K562 (cell line): ENCODE results near the gene LRP10. TPM values are rescaled to one million over a fixed set of nuclear protein-coding genes. Genes with fewer than 3 reads are reported as not detected.

Source experiments
- ATF7 ChIP-seq: fragments of 450-650 bp; IDR thresholded peaks from 2 replicates; pipeline ENCODE4 v1.7.1; 2014; ENCODE audit warnings: mild to moderate bottlenecking, moderate library complexity
- CBX5 ChIP-seq: IDR thresholded peaks from 2 replicates; pipeline ENCODE4 v1.6.1; 2014; ENCODE audit warnings: low read depth, borderline replicate concordance
- CREM ChIP-seq: IDR thresholded peaks from 2 replicates; pipeline ENCODE4 v1.6.1; 2014; ENCODE audit warnings: antibody characterized with exemption, low read depth
- CUX1 ChIP-seq: fragments of 200-800 bp; sonication (Bioruptor generic); IDR thresholded peaks from 2 replicates; pipeline ENCODE4 v1.6.1; 2016; ENCODE audit warnings: missing genetic modification characterization, missing compliant biosample characterization
- ESRRA ChIP-seq: fragments of 450-650 bp; IDR thresholded peaks from 2 replicates; pipeline ENCODE4 v1.6.1; 2014; ENCODE audit warnings: low read depth, mild to moderate bottlenecking, moderate library complexity, borderline replicate concordance
- EZH2 ChIP-seq: IDR thresholded peaks from 2 replicates; pipeline ENCODE4 v1.6.1; 2012; ENCODE audit warnings: low read depth, mild to moderate bottlenecking, inconsistent platforms, low read length, borderline replicate concordance
- GTF3C2 ChIP-seq: IDR thresholded peaks from 3 replicates; pipeline ENCODE4 v1.6.1; 2011; ENCODE audit warnings: borderline replicate concordance, mild to moderate bottlenecking, moderate library complexity; ENCODE audit not compliant: insufficient read length; ENCODE audit errors: extremely low read depth
- HNRNPUL1 ChIP-seq: fragments of 200-400 bp; formaldehyde crosslinking; IDR thresholded peaks from 2 replicates; pipeline ENCODE4 v1.6.1; 2017; ENCODE audit warnings: low read length
- MAX ChIP-seq: sonication (generic); formaldehyde crosslinking; IDR thresholded peaks from 2 replicates; pipeline ENCODE4 v1.9.0; 2022; ENCODE audit warnings: mild to moderate bottlenecking, missing genetic modification reagents
- MBD2 ChIP-seq: sonication (generic); IDR thresholded peaks from 2 replicates; pipeline ENCODE4 v1.6.1; 2016; ENCODE audit warnings: low read depth, borderline replicate concordance
- NCOA6 ChIP-seq: fragments of 450-650 bp; IDR thresholded peaks from 2 replicates; pipeline ENCODE4 v1.6.1; 2017; ENCODE audit warnings: mild to moderate bottlenecking
- SOX6 ChIP-seq: fragments of 450-650 bp; IDR thresholded peaks from 2 replicates; pipeline ENCODE4 v1.6.1; 2014; ENCODE audit warnings: mild to moderate bottlenecking
- SP1 ChIP-seq: sonication (generic); formaldehyde crosslinking; IDR thresholded peaks from 2 replicates; pipeline ENCODE4 v1.8.1; 2022; ENCODE audit warnings: mild to moderate bottlenecking, missing genetic modification reagents
- STAG1 ChIP-seq: sonication (generic); formaldehyde crosslinking; IDR thresholded peaks from 2 replicates; pipeline ENCODE4 v1.5.0; 2020; ENCODE audit warnings: missing genetic modification reagents, borderline replicate concordance
- ZBTB8A ChIP-seq: fragments of 450-650 bp; IDR thresholded peaks from 2 replicates; pipeline ENCODE4 v1.6.1; 2018; ENCODE audit warnings: mild to moderate bottlenecking, moderate library complexity; ENCODE audit not compliant: partially characterized antibody
- ZC3H4 ChIP-seq: sonication (generic); formaldehyde crosslinking; IDR thresholded peaks from 2 replicates; pipeline ENCODE4 v1.9.0; 2021; ENCODE audit warnings: missing genetic modification reagents, borderline replicate concordance
- ZFPM2 ChIP-seq: fragments of 250-450 bp; sonication (Bioruptor Pico); IDR thresholded peaks from 2 replicates; pipeline ENCODE4 v1.5.1; 2022; ENCODE audit warnings: mild to moderate bottlenecking
- ZNF311 ChIP-seq: fragments of 250-450 bp; sonication (Bioruptor Pico); IDR thresholded peaks from 2 replicates; pipeline ENCODE4 v1.4.0; 2020; ENCODE audit warnings: mild to moderate bottlenecking, moderate library complexity
- ZNF431 ChIP-seq: sonication (generic); formaldehyde crosslinking; IDR thresholded peaks from 2 replicates; pipeline ENCODE4 v1.8.0; 2022; ENCODE audit warnings: mild to moderate bottlenecking, missing genetic modification reagents
- polyA plus RNA-seq, 8 experiments: library from polyadenylated mRNA; depleted of rRNA in 4 of 8; stranded (reverse) in 5 of 8; unstranded in 3 of 8; fragments of >200 nt; fragmentation: Nextera tagmentation in 2 of 8; fragmentation: Illumina TruSeq in 1 of 8; extraction: Ambion mirVana in 2 of 8; extraction: Trizol in 1 of 8; gene quantifications; 2 replicates each; pipeline versions ENCODE4 v1.2.1 to v1.2.3, GENCODE V29; 2011 to 2014; ENCODE audit warnings: inconsistent platforms in 1 of 8, missing spikeins in 1 of 8
- total RNA-seq, 7 experiments: library from RNA; depleted of rRNA in 6 of 7; stranded (reverse); fragments of >200 nt in 6 of 7; fragmentation: Illumina TruSeq in 2 of 7; extraction: Trizol in 2 of 7; gene quantifications; 2 replicates each; pipeline versions ENCODE4 v1.2.1 to v1.2.3, GENCODE V29; 2011 to 2021; ENCODE audit warnings: low replicate concordance in 1 of 7
- TF ChIP-seq, protein P1 (sequence below): fragments of 450-650 bp; formaldehyde crosslinking; IDR thresholded peaks from 2 replicates; pipeline ENCODE4 v1.4.0; 2020; ENCODE audit warnings: mild to moderate bottlenecking, mixed read lengths

Gene LRP10
- total and polyA plus RNA-seq, 9 of the 15 experiments (the other 6 are each of a cell fraction or from before 2014, with no cell fraction given), result 1.3 to 45.5 (median 10.9) TPM

GRCh38 chr14:22824711-22825359 lies 46.7 kb upstream of the LRP10 start (continued):
- TF ChIP-seq GTF3C2 (no peak), ZFPM2 (CRISPR knock-in tag) (no peak), NCOA6 (no peak), ZC3H4 (CRISPR knock-in tag) (no peak), ZNF311 (CRISPR knock-in tag) (no peak), SOX6 (0 out of 2 replicates have a peak, but pooled peaks have one; percentile 25), EZH2 (no peak), MBD2 (no peak), MAX (peak; percentile 69), STAG1 (no peak), CREM (peak; percentile 82), ZBTB8A (no peak), ZNF431 (no peak), ATF7 (peak; percentile 97), ESRRA (peak; percentile 49; the same call in 1 of the 2 replicates), HNRNPUL1 (no peak), CBX5 (no peak), SP1 (no peak), CUX1 (CRISPR knock-in tag) (no peak)
- TF ChIP-seq, protein P1, sequence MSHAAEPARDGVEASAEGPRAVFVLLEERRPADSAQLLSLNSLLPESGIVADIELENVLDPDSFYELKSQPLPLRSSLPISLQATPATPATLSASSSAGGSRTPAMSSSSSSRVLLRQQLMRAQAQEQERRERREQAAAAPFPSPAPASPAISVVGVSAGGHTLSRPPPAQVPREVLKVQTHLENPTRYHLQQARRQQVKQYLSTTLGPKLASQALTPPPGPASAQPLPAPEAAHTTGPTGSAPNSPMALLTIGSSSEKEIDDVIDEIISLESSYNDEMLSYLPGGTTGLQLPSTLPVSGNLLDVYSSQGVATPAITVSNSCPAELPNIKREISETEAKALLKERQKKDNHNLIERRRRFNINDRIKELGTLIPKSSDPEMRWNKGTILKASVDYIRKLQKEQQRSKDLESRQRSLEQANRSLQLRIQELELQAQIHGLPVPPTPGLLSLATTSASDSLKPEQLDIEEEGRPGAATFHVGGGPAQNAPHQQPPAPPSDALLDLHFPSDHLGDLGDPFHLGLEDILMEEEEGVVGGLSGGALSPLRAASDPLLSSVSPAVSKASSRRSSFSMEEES (CRISPR knock-in tag), result no peak
